Thyroid gland (tissue), 4 donors: ENCODE measurements around the gene ADAM12.

Experiments
- CTCF ChIP-seq, 6 experiments: fragments of 200-600 bp in 3 of 6; fragments of 450-650 bp in 3 of 6; sonication (generic) in 3 of 6; IDR thresholded peaks; one replicate each; pipeline ENCODE4 v1.5.1; 2016 to 2019; ENCODE audit warnings: antibody characterized with exemption in 6 of 6, mild to moderate bottlenecking in 2 of 6, inconsistent platforms in 1 of 6, moderate library complexity in 1 of 6
- POLR2A ChIP-seq, 2 donors: fragments of 450-650 bp; IDR thresholded peaks; one replicate each; pipeline ENCODE4 v1.6.1; 2017; ENCODE audit warnings: antibody characterized with exemption in 2 of 2, mild to moderate bottlenecking in 2 of 2, moderate library complexity in 1 of 2

GRCh38 chr10:126147866-126148587, 240.2 kb downstream of the ADAM12 start:
- no peak for TF ChIP-seq CTCF (IDR thresholded peaks at IDR 0.05)
- no peak for TF ChIP-seq POLR2A (IDR thresholded peaks at IDR 0.05)
